ENCODE results near the gene PDE8B.

DNA sequence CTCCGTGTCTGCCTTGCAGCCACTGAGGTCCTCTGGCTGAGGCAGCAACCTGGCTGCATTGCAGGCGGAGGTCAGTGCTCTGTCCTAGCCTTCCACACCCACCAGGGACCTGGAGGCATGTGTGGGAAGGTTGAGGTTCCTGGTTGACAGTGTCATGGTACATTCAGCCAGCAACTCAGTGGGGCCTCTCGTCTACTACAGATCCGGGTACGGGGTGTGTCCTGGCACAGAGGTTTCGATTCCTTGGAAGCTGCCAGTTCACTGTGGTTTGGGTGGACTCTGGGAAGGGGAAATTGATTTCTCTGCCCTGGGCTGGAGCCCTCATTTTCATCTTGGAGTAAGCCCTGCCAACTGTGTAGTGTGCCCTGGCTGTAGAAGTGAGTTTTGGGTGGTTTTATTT, 45.1 kb downstream of the PDE8B start:
- TF ChIP-seq FOXP2 (optimal IDR thresholded peaks at IDR 0.05; ENCODE audit: control extremely low read depth, extremely low read length, insufficient read depth): no peak
- no peak for TF ChIP-seq POLR2AphosphoS5 (IDR thresholded peaks at IDR 0.05; ENCODE audit: borderline replicate concordance, low read depth, low read length)

Data from SK-N-MC (cell line).